Measurements from ENCODE around the gene KIF6.

GRCh38 chr6:39282774-39283173, 442.4 kb downstream of the KIF6 start:
- TF ChIP-seq CTCF (conservative IDR thresholded peaks at IDR 0.05; ENCODE audit: low read length) (no peak), EZH2phosphoT487 (IDR thresholded peaks at IDR 0.05; ENCODE audit: borderline replicate concordance) (no peak)

All from Loucy (cell line).